ENCODE results near the gene CACNA2D3. TPM values are rescaled to one million over a fixed set of nuclear protein-coding genes. Genes with fewer than 3 reads are reported as not detected.

Gene CACNA2D3
- polyA plus RNA-seq, 1 donor from 2014 or later = 26.2 TPM

DNA sequence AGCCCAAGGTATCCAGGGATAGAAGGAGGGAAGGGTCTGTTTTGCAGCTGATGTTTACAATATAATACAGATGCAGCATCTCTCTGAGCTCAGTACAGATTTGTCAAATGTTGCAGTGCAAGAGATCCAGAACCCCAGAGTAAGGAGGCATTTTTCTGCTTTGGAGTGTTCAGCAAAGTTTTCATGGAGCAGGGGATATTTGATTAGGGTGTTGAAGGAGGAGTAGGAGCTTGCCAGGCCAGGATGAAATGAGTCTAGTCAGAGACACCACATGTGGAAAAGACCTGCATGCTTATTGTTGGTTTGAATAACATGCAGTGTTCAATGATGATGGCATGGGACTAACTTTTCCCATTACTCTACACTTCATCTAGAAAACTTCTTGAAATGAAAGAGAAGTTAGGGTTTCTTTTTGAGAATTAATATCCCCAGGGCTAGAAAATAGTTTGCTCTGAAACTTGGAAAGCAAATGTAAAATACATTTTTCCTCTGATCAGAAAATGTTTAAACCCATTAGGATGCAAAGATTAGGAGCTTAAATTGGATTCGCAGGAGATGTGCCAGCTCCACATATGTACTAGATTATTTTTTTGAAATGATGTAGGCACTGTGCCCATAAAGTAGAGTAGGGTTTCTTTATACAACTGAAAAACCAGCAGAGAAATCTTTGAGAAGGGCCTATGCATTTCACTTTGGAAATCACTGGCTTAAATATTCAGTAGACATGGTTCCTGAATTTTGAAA lies 243.8 kb downstream of the CACNA2D3 start:
- H3K9me2 ChIP-seq (ENCODE audit: insufficient read depth, low read length) = no peaks in the 10 kb centered on the region

DNA sequence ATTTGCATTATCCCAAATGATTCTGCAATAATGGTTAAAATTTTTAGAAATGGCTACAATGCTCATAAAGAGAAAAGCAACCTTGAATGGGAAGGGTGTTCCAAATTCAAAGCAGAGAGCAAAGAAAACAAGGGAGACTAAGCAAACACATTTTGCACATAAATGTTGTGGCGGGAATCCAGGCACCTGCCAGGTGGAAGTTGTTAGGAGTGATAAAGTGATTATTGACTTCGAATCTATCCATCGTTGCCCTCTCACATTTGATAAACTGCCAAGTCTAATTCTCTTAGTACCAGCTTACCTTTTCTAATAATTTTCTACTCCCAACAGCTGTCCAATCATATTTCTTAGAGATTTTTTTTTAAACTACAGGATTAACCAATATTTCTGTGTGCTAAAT lies 244.5 kb downstream of the CACNA2D3 start:
- H3K27ac ChIP-seq (ENCODE audit: low read length) = no peak overlapping the region
- TF ChIP-seq, protein P1, sequence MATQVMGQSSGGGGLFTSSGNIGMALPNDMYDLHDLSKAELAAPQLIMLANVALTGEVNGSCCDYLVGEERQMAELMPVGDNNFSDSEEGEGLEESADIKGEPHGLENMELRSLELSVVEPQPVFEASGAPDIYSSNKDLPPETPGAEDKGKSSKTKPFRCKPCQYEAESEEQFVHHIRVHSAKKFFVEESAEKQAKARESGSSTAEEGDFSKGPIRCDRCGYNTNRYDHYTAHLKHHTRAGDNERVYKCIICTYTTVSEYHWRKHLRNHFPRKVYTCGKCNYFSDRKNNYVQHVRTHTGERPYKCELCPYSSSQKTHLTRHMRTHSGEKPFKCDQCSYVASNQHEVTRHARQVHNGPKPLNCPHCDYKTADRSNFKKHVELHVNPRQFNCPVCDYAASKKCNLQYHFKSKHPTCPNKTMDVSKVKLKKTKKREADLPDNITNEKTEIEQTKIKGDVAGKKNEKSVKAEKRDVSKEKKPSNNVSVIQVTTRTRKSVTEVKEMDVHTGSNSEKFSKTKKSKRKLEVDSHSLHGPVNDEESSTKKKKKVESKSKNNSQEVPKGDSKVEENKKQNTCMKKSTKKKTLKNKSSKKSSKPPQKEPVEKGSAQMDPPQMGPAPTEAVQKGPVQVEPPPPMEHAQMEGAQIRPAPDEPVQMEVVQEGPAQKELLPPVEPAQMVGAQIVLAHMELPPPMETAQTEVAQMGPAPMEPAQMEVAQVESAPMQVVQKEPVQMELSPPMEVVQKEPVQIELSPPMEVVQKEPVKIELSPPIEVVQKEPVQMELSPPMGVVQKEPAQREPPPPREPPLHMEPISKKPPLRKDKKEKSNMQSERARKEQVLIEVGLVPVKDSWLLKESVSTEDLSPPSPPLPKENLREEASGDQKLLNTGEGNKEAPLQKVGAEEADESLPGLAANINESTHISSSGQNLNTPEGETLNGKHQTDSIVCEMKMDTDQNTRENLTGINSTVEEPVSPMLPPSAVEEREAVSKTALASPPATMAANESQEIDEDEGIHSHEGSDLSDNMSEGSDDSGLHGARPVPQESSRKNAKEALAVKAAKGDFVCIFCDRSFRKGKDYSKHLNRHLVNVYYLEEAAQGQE (IDR thresholded peaks at IDR 0.05; ENCODE audit: borderline replicate concordance) = no peak
- TF ChIP-seq TAF1 (IDR thresholded peaks at IDR 0.05; ENCODE audit: low read depth) = no peak
- no peak for TF ChIP-seq SMC3 (conservative IDR thresholded peaks at IDR 0.05; ENCODE audit: poor library complexity)
- TF ChIP-seq EP300 (conservative IDR thresholded peaks at IDR 0.05; ENCODE audit: poor library complexity, severe bottlenecking) = no peak
- TF ChIP-seq MXI1 (conservative IDR thresholded peaks at IDR 0.05; ENCODE audit: poor library complexity, severe bottlenecking) = no peak
- TF ChIP-seq, protein P2, sequence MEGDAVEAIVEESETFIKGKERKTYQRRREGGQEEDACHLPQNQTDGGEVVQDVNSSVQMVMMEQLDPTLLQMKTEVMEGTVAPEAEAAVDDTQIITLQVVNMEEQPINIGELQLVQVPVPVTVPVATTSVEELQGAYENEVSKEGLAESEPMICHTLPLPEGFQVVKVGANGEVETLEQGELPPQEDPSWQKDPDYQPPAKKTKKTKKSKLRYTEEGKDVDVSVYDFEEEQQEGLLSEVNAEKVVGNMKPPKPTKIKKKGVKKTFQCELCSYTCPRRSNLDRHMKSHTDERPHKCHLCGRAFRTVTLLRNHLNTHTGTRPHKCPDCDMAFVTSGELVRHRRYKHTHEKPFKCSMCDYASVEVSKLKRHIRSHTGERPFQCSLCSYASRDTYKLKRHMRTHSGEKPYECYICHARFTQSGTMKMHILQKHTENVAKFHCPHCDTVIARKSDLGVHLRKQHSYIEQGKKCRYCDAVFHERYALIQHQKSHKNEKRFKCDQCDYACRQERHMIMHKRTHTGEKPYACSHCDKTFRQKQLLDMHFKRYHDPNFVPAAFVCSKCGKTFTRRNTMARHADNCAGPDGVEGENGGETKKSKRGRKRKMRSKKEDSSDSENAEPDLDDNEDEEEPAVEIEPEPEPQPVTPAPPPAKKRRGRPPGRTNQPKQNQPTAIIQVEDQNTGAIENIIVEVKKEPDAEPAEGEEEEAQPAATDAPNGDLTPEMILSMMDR (IDR thresholded peaks at IDR 0.05; ENCODE audit: poor library complexity, severe bottlenecking) = no peak
- no peak for TF ChIP-seq POLR2AphosphoS5 (IDR thresholded peaks at IDR 0.05)
- no peak for TF ChIP-seq RAD21 (conservative IDR thresholded peaks at IDR 0.05)
- TF ChIP-seq EZH2 (IDR thresholded peaks at IDR 0.05; ENCODE audit: borderline replicate concordance, insufficient read depth, low read length, poor library complexity, severe bottlenecking) = no peak
- no peaks in the 10 kb centered on the region for H3K9me3 ChIP-seq (ENCODE audit: low read length)
- H3K27me3 ChIP-seq (ENCODE audit: insufficient read depth, low read depth, low read length) = no peaks in the 10 kb centered on the region
- no peak overlapping the region for H3K4me2 ChIP-seq (ENCODE audit: low read length)
- H3K79me2 ChIP-seq (replicated peaks; ENCODE audit: insufficient read depth, low read length) = no peaks in the 10 kb centered on the region
- no peaks in the 10 kb centered on the region for H3K9me2 ChIP-seq (ENCODE audit: insufficient read depth, low read length)
- H2AFZ ChIP-seq (ENCODE audit: low read depth, low read length) = no peak overlapping the region
- no peak overlapping the region for H3K4me3 ChIP-seq (ENCODE audit: low read length)
- no peaks in the 10 kb centered on the region for H4K20me1 ChIP-seq (ENCODE audit: insufficient read depth)
- no peaks in the 10 kb centered on the region for H3K36me3 ChIP-seq (ENCODE audit: insufficient read depth, low read length)
- H3K9ac ChIP-seq (ENCODE audit: low read length) = no peak overlapping the region
- H3F3A ChIP-seq (ENCODE audit: insufficient read depth, low read length, poor library complexity, severe bottlenecking) = no peaks in the 10 kb centered on the region

More for the DNA sequence above, 243.8 kb downstream of the CACNA2D3 start:
- Histone ChIP-seq H3K4me2 (ENCODE audit: low read length) (no peak overlapping the region), H3K36me3 (ENCODE audit: insufficient read depth, low read length) (no peaks in the 10 kb centered on the region), H3K27ac (ENCODE audit: low read length) (no peak overlapping the region), H3F3A (ENCODE audit: insufficient read depth, low read length, poor library complexity, severe bottlenecking) (no peaks in the 10 kb centered on the region), H2AFZ (ENCODE audit: low read depth, low read length) (no peak overlapping the region), H3K9me3 (ENCODE audit: low read length) (no peaks in the 10 kb centered on the region), H3K9ac (ENCODE audit: low read length) (no peak overlapping the region), H4K20me1 (ENCODE audit: insufficient read depth) (no peaks in the 10 kb centered on the region), H3K79me2 (replicated peaks; ENCODE audit: insufficient read depth, low read length) (no peaks in the 10 kb centered on the region), H3K27me3 (ENCODE audit: insufficient read depth, low read depth, low read length) (no peaks in the 10 kb centered on the region), H3K4me3 (ENCODE audit: low read length) (no peak overlapping the region)
- TF ChIP-seq EZH2 (IDR thresholded peaks at IDR 0.05; ENCODE audit: borderline replicate concordance, insufficient read depth, low read length, poor library complexity, severe bottlenecking) (no peak), POLR2AphosphoS5 (IDR thresholded peaks at IDR 0.05) (no peak), RAD21 (conservative IDR thresholded peaks at IDR 0.05) (no peak), MXI1 (conservative IDR thresholded peaks at IDR 0.05; ENCODE audit: poor library complexity, severe bottlenecking) (no peak), EP300 (conservative IDR thresholded peaks at IDR 0.05; ENCODE audit: poor library complexity, severe bottlenecking) (no peak), TAF1 (IDR thresholded peaks at IDR 0.05; ENCODE audit: low read depth) (no peak), SMC3 (conservative IDR thresholded peaks at IDR 0.05; ENCODE audit: poor library complexity) (no peak)
- TF ChIP-seq, protein P2 (IDR thresholded peaks at IDR 0.05; ENCODE audit: poor library complexity, severe bottlenecking) = no peak
- TF ChIP-seq, protein P1 (IDR thresholded peaks at IDR 0.05; ENCODE audit: borderline replicate concordance) = no peak

Data from neural cell (in vitro differentiated cells).